ENCODE data around the gene TTLL10. TPM values are rescaled to one million over a fixed set of nuclear protein-coding genes. Genes with fewer than 3 reads are reported as not detected.

The TTLL10 gene
- total RNA-seq, 1 donor from 2014 or later: 0.16 TPM

GRCh38 chr1:1132042-1132950 is 41.4 kb upstream of the TTLL10 start:
- Mint-ChIP-seq H3K27ac (no peak overlapping the region), H3K9me3 (no peaks in the 10 kb centered on the region), H3K36me3 (ENCODE audit: low read depth) (no peaks in the 10 kb centered on the region), H3K4me3 (no peak overlapping the region), H3K4me1 (peaks cover 21% of the 10 kb centered on the region), H3K27me3 (no peaks in the 10 kb centered on the region)
- ATAC-seq (ENCODE audit: low read depth): no peak
- intact Hi-C loops (cut with micrococcal nuclease): no loop called here
- TF ChIP-seq CTCF (IDR thresholded peaks at IDR 0.05): no peak
- ChIA-PET CTCF (interaction anchor here (1.0 kb wide), 1 partner anchor 10 kb away, joined by 4 read pairs; no protein-coding TSS in a partner anchor), POLR2A (no interaction called here)
- DNase-seq: no peak

- Mint-ChIP-seq H3K4me1 (peaks cover 29% of the 10 kb centered on the region), H3K27ac (no peak overlapping the region), H3K27me3 (no peaks in the 10 kb centered on the region), H3K4me3 (no peak overlapping the region), H3K36me3 (ENCODE audit: low read depth) (no peaks in the 10 kb centered on the region), H3K9me3 (no peaks in the 10 kb centered on the region)
- ChIA-PET CTCF (interaction anchor here (1.0 kb wide), 1 partner anchor 11 kb away, joined by 4 read pairs; no protein-coding TSS in a partner anchor), POLR2A (no interaction called here)
- intact Hi-C loops (cut with micrococcal nuclease): no loop called here
- ATAC-seq (ENCODE audit: low read depth): no peak
- TF ChIP-seq CTCF (IDR thresholded peaks at IDR 0.05): no peak
- no peak for DNase-seq
Observed at GRCh38 chr1:1132956-1133750, 40.5 kb upstream of the TTLL10 start.

GRCh38 chr1:1134300-1134970 is 39.2 kb upstream of the TTLL10 start:
- POLR2A ChIA-PET: no interaction called here
- no peak for ATAC-seq (ENCODE audit: low read depth)
- H3K27ac Mint-ChIP-seq: no peak overlapping the region
- no peak for TF ChIP-seq CTCF (IDR thresholded peaks at IDR 0.05)
- no peak for DNase-seq
- CTCF ChIA-PET: no interaction called here
- intact Hi-C loops (cut with micrococcal nuclease): no loop called here
- no peak overlapping the region for H3K4me3 Mint-ChIP-seq
- no peaks in the 10 kb centered on the region for H3K27me3 Mint-ChIP-seq
- H3K9me3 Mint-ChIP-seq: no peaks in the 10 kb centered on the region
- peaks cover 36% of the 10 kb centered on the region for H3K4me1 Mint-ChIP-seq
- no peaks in the 10 kb centered on the region for H3K36me3 Mint-ChIP-seq (ENCODE audit: low read depth)

- ATAC-seq (ENCODE audit: low read depth): no peak
- Mint-ChIP-seq H3K27me3 (no peaks in the 10 kb centered on the region), H3K4me1 (peaks cover 34% of the 10 kb centered on the region), H3K36me3 (ENCODE audit: low read depth) (no peaks in the 10 kb centered on the region), H3K9me3 (no peaks in the 10 kb centered on the region), H3K27ac (peak overlapping the region; percentile 82), H3K4me3 (no peak overlapping the region)
- no peak for TF ChIP-seq CTCF (IDR thresholded peaks at IDR 0.05)
- no peak for DNase-seq
- CTCF ChIA-PET: interaction anchor here (2.0 kb wide), 1 partner anchor 13 kb away, joined by 10 read pairs; no protein-coding TSS in a partner anchor
- intact Hi-C loops (cut with micrococcal nuclease): loop anchor here (1.0 to 2.0 kb wide), 4 partner anchors 9 to 73 kb away; no protein-coding TSS in a partner anchor
- POLR2A ChIA-PET: interaction anchor here (1.0 to 2.6 kb wide), 8 partner anchors 11 to 264 kb away, joined by 3 to 27 read pairs (median 8); partner anchors contain the start of gene CCNL2
Observed at GRCh38 chr1:1135339-1136136, 38.1 kb upstream of the TTLL10 start.
